Non-pigmented ciliary epithelial cell (primary cell): Measurements from ENCODE around the gene C6orf52.

Experiments
- DNase-seq: peaks from one replicate; pipeline ENCODE4 v3.0.0-alpha.2; 2010; ENCODE audit warnings: low read depth

The C6orf52 gene

DNA sequence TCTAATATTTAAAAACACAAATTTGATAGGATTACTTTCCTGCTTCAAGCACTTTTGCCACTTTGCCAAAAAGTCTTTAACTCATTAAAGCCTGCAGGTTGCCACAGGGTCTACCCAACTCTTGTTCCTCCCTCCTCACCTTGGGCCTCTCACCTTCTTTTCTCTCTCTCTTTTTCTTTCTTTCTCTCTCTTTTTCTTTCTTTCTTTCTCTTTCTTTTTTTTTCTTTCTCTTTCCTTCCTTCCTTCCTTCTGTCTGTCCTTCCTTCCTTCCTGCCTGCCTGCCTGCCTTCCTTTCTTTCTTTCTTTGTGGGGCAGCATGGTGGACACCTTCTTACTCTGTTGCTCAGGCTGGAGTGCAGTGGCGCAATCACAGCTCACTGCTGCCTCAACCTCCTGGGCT lies 50.2 kb downstream of the C6orf52 start:
- DNase-seq, result no peak

- no peak for DNase-seq
Measured at GRCh38 chr6:10643201-10643651, 51.2 kb downstream of the C6orf52 start.

GRCh38 chr6:10641528-10641927 lies 52.9 kb downstream of the C6orf52 start:
- DNase-seq, result no peak

GRCh38 chr6:10640412-10640811 lies 54.0 kb downstream of the C6orf52 start:
- DNase-seq, result no peak

- peak; percentile 68 for DNase-seq
Measured at GRCh38 chr6:10633216-10633615, 61.2 kb downstream of the C6orf52 start.

DNA sequence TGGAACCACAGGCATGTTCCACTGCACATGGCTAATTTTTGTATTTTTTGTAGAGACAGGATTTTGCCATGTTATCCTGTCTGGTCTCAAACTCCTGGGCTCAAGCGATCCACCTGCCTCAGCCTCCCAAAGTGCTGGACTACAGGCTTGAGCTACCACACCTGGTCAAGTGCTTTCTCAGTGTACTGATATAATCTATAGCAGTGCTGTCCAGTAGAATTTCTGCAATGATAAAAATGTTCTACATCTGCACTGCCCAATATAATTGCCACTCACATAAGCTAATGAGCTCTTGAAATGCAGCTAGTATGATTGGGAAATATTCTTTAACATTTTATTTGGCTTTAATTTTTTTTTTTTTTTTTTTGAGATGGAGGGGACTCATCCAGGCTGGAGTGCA lies 64.2 kb downstream of the C6orf52 start:
- no peak for DNase-seq

DNA sequence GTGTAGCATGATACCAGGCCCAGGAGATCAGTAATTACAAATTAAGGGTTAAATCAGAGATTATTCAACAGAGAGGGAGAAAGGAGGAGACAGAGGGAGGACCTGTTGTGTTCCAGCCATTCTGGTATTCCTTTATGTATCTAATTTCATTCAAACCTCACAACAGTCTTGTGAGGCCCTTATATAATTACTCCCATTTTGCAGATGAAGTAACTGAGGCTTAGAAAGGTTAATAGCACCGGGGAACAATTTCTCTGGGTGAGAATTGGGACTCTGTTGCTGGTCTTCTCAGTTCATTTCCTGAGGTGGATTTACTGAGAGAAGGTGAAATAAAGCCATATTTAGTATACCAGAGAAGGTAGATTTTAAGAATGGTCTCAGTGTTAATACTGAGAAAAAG lies 66.6 kb downstream of the C6orf52 start:
- no peak for DNase-seq

DNA sequence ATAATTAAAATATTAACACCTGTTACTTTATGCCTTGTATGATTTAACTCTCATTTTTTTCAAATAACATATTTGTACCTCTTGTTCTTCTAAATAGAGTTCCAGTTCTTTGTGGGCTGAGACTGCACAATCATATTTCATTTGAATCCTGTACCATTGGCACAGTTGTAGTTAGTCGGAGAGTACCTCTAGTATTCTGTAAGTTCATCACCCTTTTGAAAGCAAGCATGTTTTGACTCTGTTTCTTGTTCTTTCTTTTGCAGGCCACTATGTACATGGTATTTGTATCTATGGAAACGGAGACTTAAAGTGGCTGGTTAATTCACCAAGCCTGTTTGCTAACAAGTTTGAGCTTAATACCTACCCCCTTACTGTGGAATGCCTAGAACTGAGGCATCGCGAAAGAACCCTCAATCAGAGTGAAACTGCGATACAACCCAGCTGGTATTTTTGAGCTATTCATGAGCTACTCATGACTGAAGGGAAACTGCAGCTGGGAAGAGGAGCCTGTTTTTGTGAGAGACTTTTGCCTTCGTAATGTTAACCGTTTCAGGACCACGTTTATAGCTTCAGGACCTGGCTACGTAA lies 68.2 kb downstream of the C6orf52 start:
- no peak for DNase-seq

DNA sequence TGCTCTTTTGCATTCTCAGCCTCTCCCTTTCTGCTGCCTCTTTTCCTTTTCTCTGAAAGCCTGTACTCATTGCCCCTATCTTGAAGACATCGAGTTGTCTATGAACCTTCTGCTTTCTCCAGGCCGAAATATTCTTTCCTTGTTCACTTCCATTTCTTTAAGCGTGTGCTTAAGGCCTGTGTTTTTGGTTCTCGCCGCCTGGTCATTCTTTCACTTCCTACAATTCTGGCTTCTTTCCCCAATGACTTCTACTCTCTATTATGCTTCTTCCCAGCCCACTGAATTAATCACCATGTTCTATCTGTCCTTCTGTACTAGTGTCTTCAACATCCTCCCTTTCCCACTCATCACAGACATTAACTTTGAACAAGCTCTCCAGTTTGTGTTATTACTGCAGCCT lies 69.6 kb downstream of the C6orf52 start:
- DNase-seq, result no peak

DNA sequence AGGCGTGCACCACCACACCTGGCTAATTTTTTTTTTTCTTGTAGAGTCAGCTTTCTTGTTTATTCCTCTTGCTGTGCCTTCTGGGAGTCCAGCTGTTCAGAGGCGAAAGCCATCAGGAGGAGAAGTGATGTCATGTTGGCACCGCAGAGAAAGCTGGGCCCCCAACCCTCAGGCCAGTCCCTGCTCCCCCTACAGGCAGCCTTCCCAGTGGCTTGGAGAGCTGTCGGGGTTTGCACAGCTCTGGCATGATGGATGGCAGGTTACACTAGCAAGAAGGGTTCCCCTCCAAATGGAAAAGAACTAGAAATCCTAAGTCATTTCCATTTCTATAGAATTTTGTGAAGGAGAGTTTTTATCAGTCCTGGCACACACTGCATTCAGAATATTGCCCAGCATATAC lies 72.6 kb downstream of the C6orf52 start:
- DNase-seq, result no peak
